ENCODE measurements around the gene BTBD7.

DNA sequence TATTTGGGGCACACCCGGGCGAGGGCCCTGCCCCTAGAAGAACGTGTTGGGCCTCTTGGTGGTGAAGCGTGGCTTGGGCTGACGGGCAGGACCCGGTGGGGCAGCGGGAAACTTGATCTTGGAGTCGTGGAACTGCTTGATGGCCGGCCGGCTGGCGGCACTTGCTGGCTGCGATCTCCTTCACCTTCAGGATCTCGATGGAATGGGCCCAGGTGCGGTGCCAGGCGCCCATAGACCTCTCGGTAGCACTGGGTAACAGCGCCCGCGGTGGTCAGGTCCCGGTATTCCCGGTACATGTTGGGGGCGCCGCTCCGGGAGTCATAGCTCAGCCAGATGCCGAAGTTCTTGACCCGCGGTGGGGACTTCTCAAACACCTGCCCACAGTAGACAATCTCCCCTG is 109.3 kb downstream of the BTBD7 start:
- TF ChIP-seq, protein P1, sequence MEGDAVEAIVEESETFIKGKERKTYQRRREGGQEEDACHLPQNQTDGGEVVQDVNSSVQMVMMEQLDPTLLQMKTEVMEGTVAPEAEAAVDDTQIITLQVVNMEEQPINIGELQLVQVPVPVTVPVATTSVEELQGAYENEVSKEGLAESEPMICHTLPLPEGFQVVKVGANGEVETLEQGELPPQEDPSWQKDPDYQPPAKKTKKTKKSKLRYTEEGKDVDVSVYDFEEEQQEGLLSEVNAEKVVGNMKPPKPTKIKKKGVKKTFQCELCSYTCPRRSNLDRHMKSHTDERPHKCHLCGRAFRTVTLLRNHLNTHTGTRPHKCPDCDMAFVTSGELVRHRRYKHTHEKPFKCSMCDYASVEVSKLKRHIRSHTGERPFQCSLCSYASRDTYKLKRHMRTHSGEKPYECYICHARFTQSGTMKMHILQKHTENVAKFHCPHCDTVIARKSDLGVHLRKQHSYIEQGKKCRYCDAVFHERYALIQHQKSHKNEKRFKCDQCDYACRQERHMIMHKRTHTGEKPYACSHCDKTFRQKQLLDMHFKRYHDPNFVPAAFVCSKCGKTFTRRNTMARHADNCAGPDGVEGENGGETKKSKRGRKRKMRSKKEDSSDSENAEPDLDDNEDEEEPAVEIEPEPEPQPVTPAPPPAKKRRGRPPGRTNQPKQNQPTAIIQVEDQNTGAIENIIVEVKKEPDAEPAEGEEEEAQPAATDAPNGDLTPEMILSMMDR (conservative IDR thresholded peaks at IDR 0.05), result no peak
- no peak for TF ChIP-seq ZFX (IDR thresholded peaks at IDR 0.05)
